RCC 7860 (cell line): ENCODE measurements around the gene CYP2E1.
"Not testable (repeated sequence)": the region's sequence is repeated elsewhere in the genome, so short reads cannot be mapped to it uniquely, and the experiment has no call there.

Experiments
- DNase-seq: peaks from one replicate; pipeline ENCODE4 v3.0.0-alpha.2; 2015; ENCODE audit warnings: low spot score
- FAIRE-seq: peaks from 2 replicates; lab custom pipeline; 2012; peaks lifted over from hg19 to GRCh38; lab: Jason Lieb, UNC

The CYP2E1 gene

DNA sequence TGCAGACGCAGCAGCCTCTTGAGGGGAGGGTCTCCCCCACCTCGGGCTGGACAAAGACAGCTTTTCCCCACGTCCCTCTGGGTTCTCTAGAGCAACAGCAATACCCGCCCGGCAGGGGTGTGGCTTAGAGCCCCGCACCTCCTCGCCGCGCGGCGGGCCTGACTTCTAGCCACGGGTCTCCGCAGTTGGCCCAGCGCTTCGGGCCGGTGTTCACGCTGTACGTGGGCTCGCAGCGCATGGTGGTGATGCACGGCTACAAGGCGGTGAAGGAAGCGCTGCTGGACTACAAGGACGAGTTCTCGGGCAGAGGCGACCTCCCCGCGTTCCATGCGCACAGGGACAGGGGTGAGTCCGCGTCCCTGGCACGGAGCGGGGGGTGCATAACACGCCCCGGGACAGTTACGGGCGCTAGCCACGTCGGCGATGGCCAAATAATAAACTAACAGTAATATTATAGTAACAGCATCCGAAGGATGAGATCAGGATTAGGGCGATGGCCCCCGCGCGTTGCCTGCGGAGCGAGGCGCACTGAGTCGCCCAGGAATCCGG lies 1.2 kb downstream of the CYP2E1 start:
- FAIRE-seq (no peak), DNase-seq (no peak)

DNA sequence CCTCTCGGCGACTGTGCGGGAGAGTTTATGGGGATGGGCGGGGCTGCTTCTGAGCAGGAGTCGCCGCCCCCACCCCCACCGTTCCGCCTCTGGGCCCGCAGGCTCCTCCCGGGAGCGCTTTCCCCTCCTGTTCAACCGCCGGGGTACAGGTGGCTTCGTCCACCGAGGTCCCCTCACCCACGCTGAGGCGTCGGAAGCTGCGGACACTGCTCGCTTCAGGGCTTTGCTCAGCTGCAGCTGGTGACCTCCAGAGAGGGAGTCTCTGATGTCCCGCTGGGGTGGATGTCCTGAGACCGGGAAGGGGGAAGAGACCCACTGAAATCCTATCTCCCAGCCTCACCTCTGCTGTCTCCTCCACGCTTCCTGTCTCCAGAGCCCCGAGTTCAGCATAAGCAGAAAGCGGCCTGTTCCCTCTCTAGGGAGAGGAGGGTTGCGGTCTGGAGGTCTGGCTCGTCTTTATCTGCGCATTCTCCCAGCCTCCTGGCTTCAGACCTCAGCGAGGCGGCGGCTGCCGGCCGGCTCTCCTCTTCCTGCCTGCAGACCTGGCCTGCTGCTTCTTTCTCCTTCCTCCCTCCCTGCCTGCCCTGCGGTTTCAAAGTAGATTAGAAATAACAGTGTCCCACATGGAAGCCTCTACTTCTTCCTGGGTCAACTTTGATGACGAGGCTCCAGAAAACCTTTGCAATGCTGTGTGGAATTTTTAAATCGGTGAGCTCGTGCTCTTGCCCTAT lies 1.8 kb downstream of the CYP2E1 start:
- no peak for DNase-seq
- no peak for FAIRE-seq

DNA sequence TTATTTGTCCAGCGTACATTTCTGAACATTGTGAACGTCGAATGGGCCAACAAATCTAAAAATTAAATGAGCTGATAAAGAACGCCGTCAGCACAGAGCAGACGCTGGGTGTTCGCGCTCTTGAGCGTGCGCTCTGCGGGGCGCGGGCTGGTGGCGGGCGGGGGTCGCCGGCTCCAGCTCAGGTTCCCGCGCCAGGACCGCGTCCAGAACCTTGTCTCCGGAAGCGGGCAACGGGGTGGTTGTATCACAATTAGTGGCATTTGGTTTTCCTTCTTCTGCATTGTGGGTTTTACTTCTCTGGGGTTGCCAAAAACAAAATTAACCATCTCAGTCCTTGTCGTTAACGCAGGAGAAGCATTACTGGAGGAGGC lies 2.4 kb downstream of the CYP2E1 start:
- DNase-seq (no peak), FAIRE-seq (no peak)

DNA sequence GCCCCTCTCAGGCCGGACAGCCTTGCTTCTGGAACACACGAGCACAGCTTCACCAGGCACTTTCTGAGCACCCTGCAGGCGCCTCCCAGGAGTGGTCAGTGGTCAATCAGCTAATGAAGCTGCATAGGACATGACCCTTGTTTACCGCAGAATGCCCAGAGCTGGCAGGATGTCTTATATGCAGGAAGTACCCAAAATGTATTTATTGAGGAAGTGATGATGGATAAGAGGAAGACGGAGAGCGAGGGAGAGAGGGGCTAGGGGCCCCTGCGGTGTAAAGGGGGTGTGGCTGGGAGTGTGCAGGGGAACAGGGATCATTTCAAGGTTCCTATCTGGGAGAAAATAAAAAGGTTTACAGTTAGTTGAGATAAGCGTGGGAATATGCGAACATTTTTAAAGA lies 3.3 kb downstream of the CYP2E1 start:
- DNase-seq (no peak), FAIRE-seq (no peak)

DNA sequence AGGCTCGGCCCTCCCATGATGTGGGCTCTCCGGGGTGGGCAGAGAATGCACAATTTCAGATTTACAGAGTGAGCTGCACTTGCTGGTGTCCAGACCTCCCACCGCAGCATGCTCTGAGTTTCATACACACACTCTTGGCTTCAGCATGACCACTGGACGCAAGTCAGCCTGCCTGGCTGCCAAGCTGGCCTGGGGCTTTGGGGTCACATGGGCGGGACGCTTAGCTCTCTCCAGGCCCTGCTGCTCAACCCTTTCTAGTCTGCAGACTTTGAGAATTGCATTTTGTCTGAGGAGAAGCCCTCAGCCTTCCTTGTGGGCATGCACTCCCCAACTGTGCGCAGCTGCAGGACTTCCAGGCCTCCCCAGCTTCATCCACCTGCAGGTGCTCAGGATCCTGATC lies 5.7 kb downstream of the CYP2E1 start:
- DNase-seq = no peak
- no peak for FAIRE-seq

DNA sequence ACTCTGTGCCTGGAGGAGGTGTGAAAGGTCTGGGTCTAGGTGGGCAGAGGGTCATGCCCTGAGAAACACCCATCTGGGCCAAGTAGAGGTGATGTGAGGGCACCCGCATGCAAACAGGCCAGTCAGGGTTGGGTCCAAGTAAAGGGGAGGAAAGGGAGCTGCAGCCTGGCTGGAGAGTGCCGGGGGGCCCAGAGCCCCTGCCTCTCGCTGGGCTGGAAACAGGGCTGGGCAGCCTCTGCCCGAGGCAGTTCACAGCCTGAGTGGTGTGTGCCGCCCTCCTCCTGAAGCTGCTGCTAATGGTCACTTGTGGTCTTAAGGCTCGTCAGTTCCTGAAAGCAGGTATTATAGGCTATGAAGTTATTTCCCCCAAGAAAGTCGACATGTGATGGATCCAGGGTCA lies 7.3 kb downstream of the CYP2E1 start:
- no peak for FAIRE-seq

DNA sequence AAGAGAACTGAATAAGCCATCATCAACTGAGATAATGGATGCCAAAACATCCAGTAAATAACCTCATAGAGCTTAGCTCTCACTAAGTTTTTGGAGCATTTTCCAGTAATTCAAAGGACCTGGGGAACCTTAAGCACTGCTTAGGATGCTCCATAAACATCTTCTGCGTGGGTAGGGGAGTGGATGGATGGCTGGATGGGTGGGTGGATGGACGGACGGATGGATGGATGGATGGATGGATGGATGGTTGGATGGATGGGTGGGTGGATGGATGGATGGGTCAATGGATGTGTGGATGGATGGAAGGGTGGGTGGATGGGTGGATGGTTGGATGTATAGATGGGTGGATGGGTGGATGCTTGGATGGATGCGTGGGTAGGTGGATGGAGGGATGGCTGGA lies 9.0 kb downstream of the CYP2E1 start:
- DNase-seq = no peak
- no peak for FAIRE-seq

More for the DNA sequence above, 7.3 kb downstream of the CYP2E1 start:
- DNase-seq = no peak

DNA sequence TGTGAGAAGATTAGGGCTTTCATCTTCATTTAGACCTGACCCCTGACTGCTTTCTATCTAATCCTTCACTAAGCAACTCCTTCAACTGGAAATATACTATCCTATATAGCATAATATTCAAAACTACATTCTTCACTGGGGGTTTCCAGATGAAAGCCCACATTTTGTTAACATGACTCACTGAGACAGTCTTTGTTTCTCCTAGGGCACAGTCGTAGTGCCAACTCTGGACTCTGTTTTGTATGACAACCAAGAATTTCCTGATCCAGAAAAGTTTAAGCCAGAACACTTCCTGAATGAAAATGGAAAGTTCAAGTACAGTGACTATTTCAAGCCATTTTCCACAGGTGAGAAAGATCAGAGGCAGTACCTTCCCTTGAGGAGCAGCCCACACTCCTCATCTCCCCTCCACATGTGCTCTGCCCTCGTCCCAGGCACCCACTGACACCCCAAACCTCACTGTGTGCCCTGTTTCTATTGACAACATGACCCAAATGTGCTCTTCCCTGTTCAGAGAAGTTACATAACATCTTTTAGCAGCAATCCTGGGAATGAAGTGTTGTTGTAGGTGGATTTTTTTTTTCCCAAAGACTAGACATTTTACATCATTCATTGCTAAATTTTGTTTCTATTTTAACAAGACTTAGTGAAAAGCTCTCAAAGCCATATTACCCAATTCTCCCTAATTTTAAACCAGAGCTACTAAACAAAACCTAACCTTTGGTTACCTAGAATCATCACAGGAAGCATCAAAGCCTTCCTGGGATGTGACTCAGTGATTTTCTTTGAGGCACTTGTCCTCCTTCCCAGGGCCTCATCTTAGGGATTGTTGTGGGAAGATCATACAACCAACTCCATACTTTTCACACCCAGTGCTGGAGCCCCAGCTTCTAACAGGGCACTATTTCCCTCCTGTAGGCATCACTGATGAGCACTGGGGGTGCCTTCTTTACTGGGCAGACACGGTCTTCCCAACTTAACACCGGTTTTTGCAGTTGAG lies 10.7 kb downstream of the CYP2E1 start:
- DNase-seq (peak; percentile 20), FAIRE-seq (no peak)

DNA sequence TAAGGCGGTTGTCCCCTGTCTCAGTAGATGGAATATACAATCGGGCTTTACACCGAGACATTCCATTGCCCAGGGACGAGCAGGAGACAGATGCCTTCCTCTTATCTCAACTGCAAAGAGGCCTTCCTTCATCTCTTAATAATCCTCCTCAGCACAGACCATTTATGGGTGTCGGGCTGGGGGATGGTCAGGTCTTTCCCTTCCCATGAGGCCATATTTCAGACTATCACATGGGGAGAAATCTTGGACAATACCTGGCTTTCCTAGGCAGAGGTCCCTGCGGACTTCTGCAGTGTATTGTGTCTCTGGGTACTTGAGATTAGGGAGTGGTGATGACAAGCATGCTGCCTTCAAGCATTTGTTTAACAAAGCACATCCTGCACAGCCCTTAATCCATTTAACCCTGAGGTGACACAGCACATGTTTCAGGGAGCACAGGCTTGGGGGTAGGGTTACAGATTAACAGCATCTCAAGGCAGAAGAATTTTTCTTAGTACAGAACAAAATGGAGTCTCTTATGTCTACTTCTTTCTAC lies 14.3 kb downstream of the CYP2E1 start:
- not testable (repeated sequence) for FAIRE-seq, DNase-seq

DNA sequence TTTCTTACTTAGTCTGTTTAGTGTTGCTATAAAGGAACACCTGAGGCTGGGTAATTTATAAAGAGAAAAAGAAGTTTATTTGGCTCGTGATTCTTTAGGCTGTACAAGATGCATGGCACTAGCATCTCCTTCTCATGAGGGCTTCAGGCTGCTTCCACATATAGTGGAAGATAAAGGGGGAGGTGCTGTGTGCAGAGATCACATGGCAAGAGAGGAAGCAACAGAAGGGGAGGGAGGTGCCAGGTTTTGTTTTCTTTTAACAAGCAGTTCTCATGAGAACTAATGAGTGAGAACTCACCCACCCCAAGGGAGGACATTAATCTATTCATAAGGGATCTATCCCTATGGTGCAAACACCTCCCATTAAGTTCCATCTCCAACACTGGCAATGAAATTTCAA lies 17.3 kb downstream of the CYP2E1 start:
- no peak for DNase-seq
- no peak for FAIRE-seq

DNA sequence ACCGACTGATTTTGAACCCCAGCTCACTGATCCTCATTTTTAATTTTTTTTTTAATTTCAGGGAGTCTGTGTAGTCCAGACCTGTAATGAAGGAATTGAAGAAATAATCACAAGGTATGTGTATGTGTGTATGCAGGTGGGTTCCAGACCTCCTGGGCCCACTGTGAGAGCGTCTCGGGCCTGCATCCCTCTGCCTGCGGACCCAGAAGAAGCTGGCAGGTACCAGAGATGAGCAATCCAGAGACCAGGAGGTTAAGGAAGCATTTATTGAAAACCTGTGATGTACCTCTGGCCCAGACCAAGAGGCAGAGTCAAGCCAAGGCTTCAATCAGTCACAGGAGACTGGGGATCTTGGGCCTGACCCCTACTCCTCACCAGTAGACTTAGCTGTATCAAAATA lies 27.4 kb downstream of the CYP2E1 start:
- DNase-seq (no peak), FAIRE-seq (no peak)

DNA sequence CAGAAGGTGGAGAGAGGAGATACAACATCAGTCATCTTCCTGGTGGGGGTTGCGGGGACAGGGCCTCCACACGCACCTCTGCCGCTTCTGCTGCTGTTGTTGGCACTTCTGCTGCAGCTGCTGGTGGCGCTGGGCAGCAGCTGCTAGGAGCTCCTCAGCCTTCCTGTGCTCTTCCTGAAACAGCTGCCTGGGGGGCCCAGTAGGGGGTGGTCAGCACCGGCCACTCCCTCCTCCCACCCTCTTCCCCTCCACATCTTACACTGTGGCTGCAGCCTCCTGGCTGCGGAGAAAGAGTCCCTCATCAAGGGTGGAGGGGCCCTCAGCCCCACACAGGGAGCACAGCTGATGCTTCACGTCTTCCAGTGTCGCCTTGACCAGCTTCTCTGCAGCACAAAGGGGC lies 28.4 kb downstream of the CYP2E1 start:
- FAIRE-seq = no peak
- DNase-seq = no peak

DNA sequence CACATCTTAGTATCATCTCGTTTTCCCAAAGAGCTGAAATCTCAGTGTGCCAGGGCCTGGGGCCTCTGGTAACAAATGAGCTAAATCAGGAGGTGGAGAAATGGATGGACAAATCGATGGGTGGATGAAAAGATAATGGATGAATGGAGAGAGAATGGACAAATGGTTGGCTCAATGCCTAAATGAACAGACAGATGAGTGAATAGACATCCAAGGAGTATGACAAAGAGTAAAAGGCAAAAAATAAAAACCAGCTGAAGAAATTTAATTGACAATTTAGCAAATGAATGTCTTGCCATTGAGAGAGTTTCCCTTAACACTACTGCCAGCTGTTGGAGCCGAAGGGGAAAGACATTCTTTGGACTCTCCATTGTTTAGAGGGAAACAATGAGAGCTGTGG lies 30.2 kb downstream of the CYP2E1 start:
- DNase-seq (no peak), FAIRE-seq (no peak)

DNA sequence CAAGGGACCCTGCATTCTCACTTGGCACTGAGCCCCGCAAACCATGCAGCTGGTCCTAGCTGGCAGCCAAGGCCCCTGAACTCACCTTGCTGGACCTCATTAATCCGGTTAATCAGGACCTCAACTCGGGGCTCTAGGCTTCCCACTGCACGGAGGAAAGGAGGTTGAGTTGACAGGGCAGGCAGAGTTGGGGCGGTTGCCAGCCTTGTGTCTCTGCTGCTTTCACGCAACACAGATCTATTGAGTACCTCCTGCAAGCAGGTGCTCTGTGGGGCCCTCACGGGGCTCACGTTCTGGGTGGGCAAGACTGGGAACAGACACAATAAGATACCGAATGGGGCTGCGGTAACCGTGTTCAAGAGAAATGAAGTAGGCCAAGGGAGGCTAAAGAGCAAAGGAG lies 32.1 kb downstream of the CYP2E1 start:
- DNase-seq = no peak
- no peak for FAIRE-seq

DNA sequence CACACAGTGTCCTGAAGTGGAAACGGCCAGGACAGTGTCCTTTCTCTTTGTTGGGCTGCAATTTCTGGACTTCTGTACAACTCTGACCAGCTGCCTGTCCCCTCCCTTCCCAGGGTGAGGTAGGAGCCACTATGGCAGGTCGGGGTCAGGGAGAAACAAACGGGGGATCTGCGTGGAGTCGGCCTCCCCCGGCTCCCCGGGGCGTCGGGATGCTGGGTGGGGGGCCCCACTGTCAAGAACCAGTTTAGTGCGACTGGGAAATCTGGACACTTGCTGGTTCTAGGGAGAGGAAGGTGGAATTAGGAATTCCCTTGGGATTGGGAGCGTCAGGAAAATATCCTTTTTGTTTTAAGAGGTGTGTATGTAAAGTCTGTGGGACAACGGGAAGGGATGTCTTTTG lies 37.7 kb downstream of the CYP2E1 start:
- FAIRE-seq = no peak
- DNase-seq = no peak

DNA sequence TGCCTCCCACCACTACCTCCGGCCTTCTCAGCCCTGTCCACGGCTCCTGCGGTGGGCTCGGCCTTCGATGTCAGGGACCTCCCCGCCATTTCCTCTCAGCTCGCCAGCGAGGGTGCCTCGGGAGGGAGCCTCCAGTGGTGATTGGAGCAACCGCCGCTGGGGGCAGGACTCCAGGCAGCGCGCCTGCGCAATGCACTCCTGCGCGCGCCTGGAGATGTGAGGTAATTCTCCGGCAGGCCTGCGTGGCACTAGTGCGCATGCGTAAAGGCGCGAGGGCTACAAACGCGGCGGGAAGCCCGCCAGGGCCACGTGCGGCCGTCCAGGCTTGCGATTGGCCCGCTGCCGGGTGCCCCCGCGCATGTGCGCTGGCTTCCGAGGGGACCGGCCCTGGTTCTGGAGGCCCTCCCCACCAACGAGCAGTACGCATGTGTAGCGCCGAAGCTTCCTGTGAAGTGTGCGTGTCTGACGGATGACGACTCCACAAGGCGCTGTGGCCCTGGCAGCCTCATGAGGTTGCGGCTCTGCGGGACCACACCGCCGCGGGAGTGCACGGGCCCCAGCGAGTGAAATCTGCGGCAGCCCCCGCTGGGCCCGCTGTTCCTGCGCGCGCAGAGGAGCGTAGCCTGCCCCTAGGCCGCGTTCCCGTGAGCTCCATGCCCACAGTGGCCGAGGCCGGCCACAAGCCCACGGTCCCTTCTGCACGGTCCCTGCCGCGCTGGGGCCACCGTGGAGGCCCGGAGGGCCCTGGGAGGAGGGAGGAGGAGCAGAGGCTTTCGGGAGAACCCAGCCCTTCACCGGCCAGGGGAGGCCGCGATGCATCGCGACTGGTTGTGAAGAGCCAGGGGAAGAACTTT lies 38.5 kb downstream of the CYP2E1 start, which contains the start of gene SYCE1:
TSS of gene SYCE1 (minus strand) at position 143 of the 854 bp plus-strand sequence. CDS start at position 89, 54 bp downstream.
- DNase-seq = no peak
- no peak for FAIRE-seq

DNA sequence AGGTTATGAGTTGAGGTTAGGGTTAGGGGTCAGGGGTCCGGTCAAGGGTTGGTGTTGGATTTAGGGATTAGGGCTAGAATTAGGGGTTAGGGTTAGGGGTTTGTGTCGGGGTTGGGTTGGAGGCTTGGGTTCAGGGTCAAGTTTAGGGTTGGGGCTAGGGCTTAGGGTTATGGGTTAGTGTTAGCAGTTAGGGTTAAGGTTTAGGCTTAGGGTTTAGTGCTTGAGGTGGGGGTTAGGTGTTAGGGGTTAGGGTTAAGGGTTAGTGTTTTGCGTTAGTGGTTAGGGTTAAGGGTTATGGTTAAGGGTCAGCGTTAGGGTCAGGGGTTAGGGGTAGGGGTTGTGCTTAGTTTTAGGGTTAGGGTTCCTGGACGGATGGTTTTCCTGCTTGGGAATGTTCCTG lies 40.0 kb downstream of the CYP2E1 start:
- FAIRE-seq (no peak), DNase-seq (no peak)

DNA sequence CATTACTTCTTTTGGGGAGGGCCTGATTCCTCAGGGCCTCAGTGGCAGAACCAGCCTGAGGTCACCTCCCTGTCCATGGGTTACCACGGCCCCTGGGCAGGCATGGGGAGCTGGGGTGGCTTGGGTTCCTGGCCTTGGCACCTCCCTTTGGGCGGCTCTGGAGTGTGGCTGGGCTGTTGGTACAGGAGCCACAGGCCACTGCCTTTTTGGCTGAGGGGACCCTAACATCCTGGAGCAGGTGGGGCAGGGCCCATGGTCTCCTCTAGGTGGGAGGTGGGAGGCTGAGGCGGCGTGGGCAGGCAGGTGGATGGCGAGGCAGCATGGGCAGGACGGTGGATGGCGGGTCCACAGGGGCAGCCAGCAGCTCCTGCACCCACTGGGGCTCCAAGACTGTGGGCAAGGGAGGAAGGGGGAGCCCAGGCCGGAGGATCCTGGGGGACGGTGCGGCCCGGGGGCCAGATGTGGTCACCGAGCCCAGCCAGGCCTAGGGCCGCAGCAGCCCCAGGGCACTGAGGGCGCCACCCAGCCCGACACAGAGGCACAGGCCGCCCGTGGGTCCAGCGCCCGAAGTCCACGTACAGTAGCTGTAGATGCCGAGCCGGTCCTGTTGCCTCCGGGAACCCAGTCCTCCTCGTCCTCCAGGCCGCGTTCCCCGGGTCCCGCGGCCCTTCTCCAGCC lies 40.6 kb downstream of the CYP2E1 start:
- no peak for FAIRE-seq
- DNase-seq = no peak

DNA sequence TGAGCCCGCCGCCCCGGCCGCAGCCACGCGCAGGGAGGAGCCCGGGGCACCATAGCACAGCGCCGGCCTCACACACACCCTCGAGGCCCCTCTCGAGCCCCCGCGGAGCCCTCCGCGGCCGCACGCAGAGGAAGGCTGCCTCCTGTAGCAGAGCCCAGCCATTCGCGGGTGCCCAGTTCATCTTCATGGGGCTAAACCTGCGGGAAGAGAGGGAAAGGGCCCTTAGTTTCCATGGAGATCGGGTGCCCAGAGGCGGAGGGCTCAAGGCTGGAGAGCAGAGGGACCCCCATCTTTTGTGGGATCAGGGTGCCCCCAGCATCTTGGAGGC lies 41.1 kb downstream of the CYP2E1 start:
- no peak for FAIRE-seq
- DNase-seq = no peak
